Measurements from ENCODE around the gene EXOC1L.
"Not testable (repeated sequence)": the region's sequence is repeated elsewhere in the genome, so short reads cannot be mapped to it uniquely, and the experiment has no call there.

Gene EXOC1L

DNA sequence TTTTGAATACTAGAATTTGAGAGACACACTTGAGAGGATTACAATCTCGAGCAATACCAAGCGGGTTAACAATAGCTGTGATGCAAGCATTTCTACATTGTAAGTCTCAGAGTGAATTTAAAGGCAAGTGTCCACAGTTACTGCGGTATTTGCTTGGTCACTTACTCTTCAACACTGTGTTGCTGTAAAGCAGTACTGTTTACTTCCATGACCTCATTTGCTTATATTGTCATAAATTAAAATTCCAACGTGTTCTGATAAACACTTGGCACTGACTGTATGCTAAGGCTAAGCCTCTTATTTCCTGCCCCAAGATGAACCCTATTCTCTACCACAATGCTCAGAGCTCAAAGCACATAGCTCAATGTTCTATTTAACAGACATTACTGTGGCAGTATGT, 11.1 kb downstream of the EXOC1L start:
- no peak overlapping the region for H3K4me3 ChIP-seq (ENCODE audit: low read depth, low read length)
- TF ChIP-seq, protein P1, sequence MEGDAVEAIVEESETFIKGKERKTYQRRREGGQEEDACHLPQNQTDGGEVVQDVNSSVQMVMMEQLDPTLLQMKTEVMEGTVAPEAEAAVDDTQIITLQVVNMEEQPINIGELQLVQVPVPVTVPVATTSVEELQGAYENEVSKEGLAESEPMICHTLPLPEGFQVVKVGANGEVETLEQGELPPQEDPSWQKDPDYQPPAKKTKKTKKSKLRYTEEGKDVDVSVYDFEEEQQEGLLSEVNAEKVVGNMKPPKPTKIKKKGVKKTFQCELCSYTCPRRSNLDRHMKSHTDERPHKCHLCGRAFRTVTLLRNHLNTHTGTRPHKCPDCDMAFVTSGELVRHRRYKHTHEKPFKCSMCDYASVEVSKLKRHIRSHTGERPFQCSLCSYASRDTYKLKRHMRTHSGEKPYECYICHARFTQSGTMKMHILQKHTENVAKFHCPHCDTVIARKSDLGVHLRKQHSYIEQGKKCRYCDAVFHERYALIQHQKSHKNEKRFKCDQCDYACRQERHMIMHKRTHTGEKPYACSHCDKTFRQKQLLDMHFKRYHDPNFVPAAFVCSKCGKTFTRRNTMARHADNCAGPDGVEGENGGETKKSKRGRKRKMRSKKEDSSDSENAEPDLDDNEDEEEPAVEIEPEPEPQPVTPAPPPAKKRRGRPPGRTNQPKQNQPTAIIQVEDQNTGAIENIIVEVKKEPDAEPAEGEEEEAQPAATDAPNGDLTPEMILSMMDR (IDR thresholded peaks at IDR 0.05; ENCODE audit: low read depth, low read length), result no peak
- DNase-seq (ENCODE audit: low read depth, low spot score), result no peak
- in situ Hi-C loops (cut with HindIII; ENCODE audit: low sequenced_read_pairs), result no loop called here

DNA sequence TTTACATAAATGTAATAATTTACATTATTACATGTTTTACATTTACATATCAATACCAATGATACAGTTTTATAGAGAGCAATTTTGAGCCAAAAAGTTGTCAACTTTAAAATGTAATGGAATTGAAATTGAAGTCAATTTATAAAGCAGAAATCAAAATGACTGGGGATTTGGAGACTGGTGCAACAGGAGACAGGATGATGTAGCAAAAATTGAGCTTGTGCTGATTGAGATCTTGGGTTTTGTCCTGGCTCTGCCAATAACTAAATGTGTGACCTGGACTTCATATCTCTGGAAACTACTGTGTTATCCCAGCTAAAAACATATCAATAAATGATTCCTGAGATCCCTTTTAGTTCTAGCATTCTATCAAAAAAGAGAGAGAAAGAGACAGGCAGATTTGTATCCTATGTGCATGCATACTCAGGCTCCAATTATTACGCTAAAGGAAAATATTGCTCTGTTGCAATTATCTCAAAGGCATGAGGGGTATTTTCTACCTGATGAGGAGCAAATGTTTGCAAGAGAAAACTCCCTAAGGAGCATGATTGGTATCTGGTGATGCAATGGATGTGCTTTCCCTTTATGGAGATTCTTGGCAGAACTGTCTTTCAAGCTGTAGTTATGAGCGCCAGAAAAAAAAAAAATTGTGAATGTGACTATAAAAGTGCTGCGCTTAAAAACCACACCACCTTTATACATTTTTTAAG, 14.7 kb downstream of the EXOC1L start:
- no peak for DNase-seq (ENCODE audit: low read depth, low spot score)
- TF ChIP-seq, protein P1 (IDR thresholded peaks at IDR 0.05; ENCODE audit: low read depth, low read length), result no peak
- in situ Hi-C loops (cut with HindIII; ENCODE audit: low sequenced_read_pairs), result no loop called here
- no peak overlapping the region for H3K4me3 ChIP-seq (ENCODE audit: low read depth, low read length)

DNA sequence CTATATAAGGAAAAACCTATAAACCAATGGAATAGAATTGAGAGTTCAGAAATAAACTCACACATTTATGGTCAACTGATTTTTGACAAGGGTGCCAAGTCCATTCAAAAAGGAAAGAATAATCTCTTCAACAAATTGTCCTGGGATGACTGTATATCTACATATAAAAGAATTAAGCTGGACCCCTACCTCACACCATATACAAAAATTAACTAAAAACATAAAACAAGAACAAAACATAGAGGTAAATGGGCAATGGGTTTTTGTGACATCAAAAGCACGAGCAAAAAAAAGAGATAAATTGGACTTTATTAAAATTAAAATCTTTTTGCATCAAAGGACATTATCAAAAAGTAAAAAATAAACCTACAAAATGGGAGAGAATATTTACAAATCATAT, 18.3 kb downstream of the EXOC1L start:
- TF ChIP-seq, protein P1 (IDR thresholded peaks at IDR 0.05; ENCODE audit: low read depth, low read length), result no peak
- no peak overlapping the region for H3K4me3 ChIP-seq (ENCODE audit: low read depth, low read length)
- DNase-seq (ENCODE audit: low read depth, low spot score), result no peak
- in situ Hi-C loops (cut with HindIII; ENCODE audit: low sequenced_read_pairs), result no loop called here

DNA sequence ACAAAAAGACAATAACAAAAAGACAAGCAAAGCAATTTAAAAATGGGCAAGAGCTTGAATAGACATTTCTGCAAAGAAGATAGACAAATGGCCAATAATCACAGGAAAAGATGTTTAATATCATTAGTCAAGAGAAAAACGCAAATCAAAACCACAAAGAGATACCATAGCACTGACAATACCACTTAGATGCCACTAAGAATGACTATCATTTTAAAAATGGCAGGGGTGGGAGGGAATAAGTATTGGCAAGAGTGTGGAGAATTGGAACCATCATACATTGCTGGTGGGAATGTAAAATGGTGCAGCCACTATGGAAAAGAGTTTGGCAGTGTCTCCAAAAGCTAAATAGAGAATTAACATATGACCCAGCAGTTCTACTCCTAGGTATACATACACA, 18.8 kb downstream of the EXOC1L start:
- H3K4me3 ChIP-seq (ENCODE audit: low read depth, low read length), result no peak overlapping the region
- DNase-seq (ENCODE audit: low read depth, low spot score), result no peak
- in situ Hi-C loops (cut with HindIII; ENCODE audit: low sequenced_read_pairs), result no loop called here
- TF ChIP-seq, protein P1 (IDR thresholded peaks at IDR 0.05; ENCODE audit: low read depth, low read length), result no peak

DNA sequence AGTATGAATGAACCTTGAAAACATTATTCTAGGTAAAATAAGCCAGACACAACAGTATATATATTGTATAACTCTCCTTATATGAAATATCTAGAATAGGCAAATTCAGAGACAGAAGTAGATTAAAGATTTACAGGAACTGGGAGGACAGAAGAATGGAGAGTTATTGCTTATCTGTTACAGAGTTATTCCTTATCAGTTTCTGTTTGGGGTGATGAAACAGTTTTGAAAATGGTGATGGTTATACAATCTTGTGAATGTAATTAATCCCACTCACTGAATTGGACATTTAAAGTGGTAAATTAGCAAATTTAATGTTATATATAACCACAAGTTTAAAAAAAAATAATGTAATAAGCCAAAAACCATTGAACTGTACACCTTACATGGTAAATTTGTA, 19.4 kb downstream of the EXOC1L start:
- no peak for DNase-seq (ENCODE audit: low read depth, low spot score)
- TF ChIP-seq, protein P1 (IDR thresholded peaks at IDR 0.05; ENCODE audit: low read depth, low read length), result no peak
- in situ Hi-C loops (cut with HindIII; ENCODE audit: low sequenced_read_pairs), result no loop called here
- no peak overlapping the region for H3K4me3 ChIP-seq (ENCODE audit: low read depth, low read length)

DNA sequence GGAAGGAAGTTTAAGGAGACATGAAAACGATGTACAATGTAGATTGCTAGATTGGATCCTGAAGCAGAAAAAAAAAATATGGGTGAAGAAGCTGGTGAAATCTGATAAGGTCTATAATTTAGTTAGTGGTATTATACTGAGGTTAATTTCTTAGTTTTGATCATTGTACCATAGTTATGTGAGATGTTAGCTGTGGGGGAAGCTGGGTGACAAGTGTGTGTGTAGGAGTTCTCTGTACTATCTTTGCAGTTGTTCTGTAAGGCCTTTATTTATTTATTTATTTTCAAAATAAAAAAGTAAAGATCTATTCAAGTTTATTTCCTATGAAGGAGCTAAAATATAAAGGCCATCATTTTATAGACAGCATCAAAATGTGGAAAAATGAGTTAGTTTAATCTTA, 21.4 kb downstream of the EXOC1L start:
- in situ Hi-C loops (cut with HindIII; ENCODE audit: low sequenced_read_pairs), result no loop called here
- DNase-seq (ENCODE audit: low read depth, low spot score), result no peak
- TF ChIP-seq, protein P1 (IDR thresholded peaks at IDR 0.05; ENCODE audit: low read depth, low read length), result no peak
- no peak overlapping the region for H3K4me3 ChIP-seq (ENCODE audit: low read depth, low read length)

DNA sequence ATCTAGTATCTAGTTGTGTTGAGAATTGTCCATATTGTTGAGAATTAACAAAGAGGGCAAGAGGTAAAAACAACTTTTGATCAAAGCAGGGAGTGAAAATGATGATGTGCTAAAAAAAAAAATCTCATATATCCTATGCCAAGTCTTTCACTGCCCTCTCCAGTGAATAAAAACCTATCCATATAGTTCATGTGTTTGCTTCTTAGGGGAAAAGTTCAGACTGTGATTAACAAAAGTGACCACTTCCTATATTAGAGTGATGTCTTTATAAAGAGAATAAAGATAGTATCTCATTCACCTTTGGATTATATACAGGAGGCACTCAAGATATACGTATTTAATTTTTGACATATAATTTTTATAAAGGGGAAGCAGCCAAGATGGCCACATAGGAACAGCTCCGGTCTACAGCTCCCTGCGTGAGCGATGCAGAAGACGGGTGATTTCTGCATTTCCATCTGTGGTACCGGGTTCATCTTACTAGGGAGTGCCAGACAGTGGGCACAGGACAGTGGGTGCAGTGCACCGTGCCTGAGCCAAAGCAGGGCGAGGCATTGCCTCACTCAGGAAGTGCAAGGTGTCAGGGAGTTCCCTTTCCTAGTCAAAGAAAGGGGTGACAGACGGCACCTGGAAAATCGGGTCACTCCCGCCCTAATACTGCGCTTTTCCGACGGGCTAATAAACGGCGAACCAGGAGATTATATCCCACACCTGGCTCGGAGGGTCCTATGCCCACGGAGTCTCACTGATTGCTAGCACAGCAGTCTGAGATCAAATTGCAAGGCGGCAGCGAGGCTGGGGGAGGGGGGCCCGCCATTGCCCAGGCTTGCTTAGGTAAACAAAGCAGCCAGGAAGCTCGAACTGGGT, 22.0 kb downstream of the EXOC1L start:
- H3K4me3 ChIP-seq (ENCODE audit: low read depth, low read length); DNase-seq (ENCODE audit: low read depth, low spot score); in situ Hi-C loops (cut with HindIII; ENCODE audit: low sequenced_read_pairs): not testable (repeated sequence)

DNA sequence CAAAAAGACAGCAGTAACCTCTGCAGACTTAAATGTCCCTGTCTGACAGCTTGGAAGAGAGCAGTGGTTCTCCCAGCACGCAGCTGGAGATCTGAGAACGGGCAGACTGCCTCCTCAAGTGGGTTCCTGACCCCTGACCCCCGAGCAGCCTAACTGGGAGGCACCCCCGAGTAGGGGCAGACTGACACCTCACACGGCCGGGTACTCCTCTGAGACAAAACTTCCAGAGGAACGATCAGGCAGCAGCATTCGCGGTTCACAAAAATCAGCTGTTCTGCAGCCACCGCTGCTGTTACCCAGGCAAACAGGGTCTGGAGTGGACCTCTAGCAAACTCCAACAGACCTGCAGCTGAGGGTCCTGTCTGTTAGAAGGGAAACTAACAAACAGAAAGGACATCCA, 22.7 kb downstream of the EXOC1L start:
- in situ Hi-C loops (cut with HindIII; ENCODE audit: low sequenced_read_pairs); DNase-seq (ENCODE audit: low read depth, low spot score); H3K4me3 ChIP-seq (ENCODE audit: low read depth, low read length): not testable (repeated sequence)

Measured in astrocyte of the spinal cord (primary cell).